Suprapubic skin (tissue), 4 donors: Measurements from ENCODE around the gene PGM3. TPM values are rescaled to one million over a fixed set of nuclear protein-coding genes. Genes with fewer than 3 reads are reported as not detected.

ENCODE experiments used
- DNase-seq, 2 donors: peaks; one replicate each; pipeline ENCODE4 v3.0.0-alpha.2; 2019; ENCODE audit warnings: low spot score in 2 of 2
- H3K27ac ChIP-seq: fragments of 200-600 bp; sonication (generic); one replicate; pipeline ENCODE4 v1.5.1; 2019
- H3K27me3 ChIP-seq: fragments of 200-600 bp; sonication (generic); one replicate; pipeline ENCODE4 v1.5.1; 2019
- H3K36me3 ChIP-seq: fragments of 200-600 bp; sonication (generic); one replicate; pipeline ENCODE4 v1.5.1; 2019
- H3K4me1 ChIP-seq: fragments of 200-600 bp; sonication (generic); one replicate; pipeline ENCODE4 v1.5.1; 2019
- H3K4me3 ChIP-seq: fragments of 200-600 bp; sonication (generic); one replicate; pipeline ENCODE4 v1.5.1; 2019; ENCODE audit warnings: mild to moderate bottlenecking
- H3K9me3 ChIP-seq: fragments of 200-600 bp; sonication (generic); one replicate; pipeline ENCODE4 v1.5.1; 2019
- EP300 ChIP-seq: sonication (generic); formaldehyde crosslinking; IDR thresholded peaks from one replicate; pipeline ENCODE4 v1.6.1; 2017; ENCODE audit warnings: antibody characterized with exemption
- POLR2A ChIP-seq, 2 donors: fragments of 450-650 bp; IDR thresholded peaks; one replicate each; pipeline ENCODE4 v1.6.1; 2017; ENCODE audit warnings: antibody characterized with exemption in 2 of 2, mild to moderate bottlenecking in 2 of 2, moderate library complexity in 2 of 2
- POLR2AphosphoS5 ChIP-seq, 3 donors: sonication (generic); formaldehyde crosslinking; IDR thresholded peaks; one replicate each; pipeline ENCODE4 v1.6.1; 2017; ENCODE audit warnings: antibody characterized with exemption in 3 of 3
- WGBS: methylation state at CpG from one replicate; pipeline ENCODE4 v1.1.5; 2018; 5-methylcytosine and 5-hydroxymethylcytosine counted together
- total RNA-seq, 4 donors: library from RNA; depleted of rRNA; stranded (reverse); fragments of >200 nt; gene quantifications; one replicate each; pipeline ENCODE4 v1.1.0, GENCODE V29; 2016
- TF ChIP-seq, protein P1 (sequence below), 2 donors: fragments of 200-600 bp in 1 of 2; fragments of 450-650 bp in 1 of 2; sonication (generic) in 1 of 2; IDR thresholded peaks; one replicate each; pipeline ENCODE4 v1.5.1; 2016 to 2019; ENCODE audit warnings: antibody characterized with exemption in 2 of 2, mild to moderate bottlenecking in 1 of 2, moderate library complexity in 1 of 2

The PGM3 gene
- total RNA-seq, 4 donors from 2014 or later = 9.6 to 18.6 (median 13.8) TPM

DNA sequence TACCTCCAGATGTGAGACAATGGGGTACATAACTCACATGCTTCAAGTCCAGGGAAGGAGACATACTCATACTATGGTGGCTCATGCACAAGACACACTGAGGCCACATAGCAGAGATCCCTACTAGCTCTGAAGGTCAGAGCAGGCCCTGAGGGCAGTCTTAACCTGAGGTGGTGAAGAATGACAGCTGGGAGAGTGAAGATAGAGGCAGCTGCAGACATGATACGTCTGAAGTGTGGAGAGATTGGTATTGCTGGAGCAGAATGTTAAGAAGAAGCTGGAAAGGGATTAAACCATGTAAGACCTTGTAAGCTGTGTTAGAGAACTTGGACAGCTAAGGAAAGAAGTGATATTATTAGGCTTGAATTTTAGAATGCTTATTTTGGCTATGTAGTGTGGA is 32.9 kb downstream of the PGM3 start:
- no peak for DNase-seq
- no peaks in the 10 kb centered on the region for H3K27me3 ChIP-seq
- H3K4me3 ChIP-seq = no peak overlapping the region
- peaks cover 72% of the 10 kb centered on the region for H3K36me3 ChIP-seq
- no peaks in the 10 kb centered on the region for H3K9me3 ChIP-seq
- TF ChIP-seq POLR2A (IDR thresholded peaks at IDR 0.05) (no peak), EP300 (no peak), POLR2AphosphoS5 (IDR thresholded peaks at IDR 0.05) (no peak)
- TF ChIP-seq, protein P1, sequence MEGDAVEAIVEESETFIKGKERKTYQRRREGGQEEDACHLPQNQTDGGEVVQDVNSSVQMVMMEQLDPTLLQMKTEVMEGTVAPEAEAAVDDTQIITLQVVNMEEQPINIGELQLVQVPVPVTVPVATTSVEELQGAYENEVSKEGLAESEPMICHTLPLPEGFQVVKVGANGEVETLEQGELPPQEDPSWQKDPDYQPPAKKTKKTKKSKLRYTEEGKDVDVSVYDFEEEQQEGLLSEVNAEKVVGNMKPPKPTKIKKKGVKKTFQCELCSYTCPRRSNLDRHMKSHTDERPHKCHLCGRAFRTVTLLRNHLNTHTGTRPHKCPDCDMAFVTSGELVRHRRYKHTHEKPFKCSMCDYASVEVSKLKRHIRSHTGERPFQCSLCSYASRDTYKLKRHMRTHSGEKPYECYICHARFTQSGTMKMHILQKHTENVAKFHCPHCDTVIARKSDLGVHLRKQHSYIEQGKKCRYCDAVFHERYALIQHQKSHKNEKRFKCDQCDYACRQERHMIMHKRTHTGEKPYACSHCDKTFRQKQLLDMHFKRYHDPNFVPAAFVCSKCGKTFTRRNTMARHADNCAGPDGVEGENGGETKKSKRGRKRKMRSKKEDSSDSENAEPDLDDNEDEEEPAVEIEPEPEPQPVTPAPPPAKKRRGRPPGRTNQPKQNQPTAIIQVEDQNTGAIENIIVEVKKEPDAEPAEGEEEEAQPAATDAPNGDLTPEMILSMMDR (IDR thresholded peaks at IDR 0.05) = no peak
- 88% methylated on average over 1 of the region's 1 CpG for WGBS
- H3K4me1 ChIP-seq = no peaks in the 10 kb centered on the region
- no peak overlapping the region for H3K27ac ChIP-seq

DNA sequence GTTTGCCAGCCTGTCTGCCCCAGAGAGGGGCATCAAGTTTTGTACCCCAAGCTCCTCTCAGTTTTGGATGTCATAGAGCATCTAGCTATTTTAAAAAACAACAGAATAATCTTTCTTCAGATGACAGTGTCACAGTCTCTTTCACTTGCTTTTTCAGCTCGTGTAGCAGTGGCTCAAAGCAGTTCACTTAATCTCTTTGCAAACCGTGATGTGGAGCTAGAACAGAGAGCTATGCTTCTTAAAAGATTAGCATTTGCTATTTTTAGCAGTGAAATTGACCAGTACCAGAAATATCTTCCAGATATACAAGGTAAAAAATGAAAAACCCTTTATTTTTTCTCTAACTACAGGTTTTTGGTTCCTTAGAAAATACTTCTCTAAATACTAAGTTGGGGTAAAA is 37.3 kb downstream of the PGM3 start:
- H3K4me3 ChIP-seq = no peak overlapping the region
- H3K4me1 ChIP-seq = no peaks in the 10 kb centered on the region
- no peaks in the 10 kb centered on the region for H3K9me3 ChIP-seq
- no peaks in the 10 kb centered on the region for H3K27me3 ChIP-seq
- TF ChIP-seq EP300 (no peak), POLR2A (IDR thresholded peaks at IDR 0.05) (no peak), POLR2AphosphoS5 (IDR thresholded peaks at IDR 0.05) (no peak)
- TF ChIP-seq, protein P1 (IDR thresholded peaks at IDR 0.05) = no peak
- DNase-seq = no peak
- no peak overlapping the region for H3K27ac ChIP-seq
- peaks cover 82% of the 10 kb centered on the region for H3K36me3 ChIP-seq
- 91% methylated on average over 2 of the region's 2 CpGs for WGBS

DNA sequence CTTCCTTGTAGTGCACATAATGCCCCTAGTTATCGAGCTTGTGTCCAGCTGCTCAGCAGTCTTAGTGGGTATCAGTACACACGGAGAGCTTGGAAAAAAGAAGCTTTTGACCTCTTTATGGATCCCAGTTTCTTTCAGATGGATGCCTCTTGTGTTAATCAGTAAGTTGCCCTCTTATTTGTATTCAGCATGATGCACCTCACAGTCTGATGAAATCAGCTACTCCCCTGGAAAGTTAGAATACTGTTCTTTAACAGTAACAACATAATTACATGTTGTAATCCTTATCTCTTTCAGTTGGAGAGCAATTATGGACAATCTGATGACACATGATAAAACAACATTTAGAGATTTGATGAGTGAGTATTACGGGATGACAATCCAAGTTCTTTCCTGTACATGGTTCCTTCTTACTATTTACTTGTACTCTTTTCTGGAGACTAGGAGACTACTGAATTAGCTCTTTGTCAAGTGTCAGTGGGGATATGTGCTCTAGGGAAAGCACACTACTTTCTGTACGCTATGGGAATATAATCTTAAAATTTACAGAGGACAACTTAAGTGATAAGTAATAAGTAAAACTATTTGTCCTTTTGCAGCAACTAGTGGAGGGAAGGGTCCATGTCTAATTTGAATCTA is 39.1 kb downstream of the PGM3 start:
- Histone ChIP-seq H3K27me3 (no peaks in the 10 kb centered on the region), H3K4me1 (no peaks in the 10 kb centered on the region), H3K27ac (no peak overlapping the region), H3K36me3 (peaks cover 74% of the 10 kb centered on the region), H3K4me3 (no peak overlapping the region), H3K9me3 (no peaks in the 10 kb centered on the region)
- no peak for DNase-seq
- TF ChIP-seq POLR2AphosphoS5 (IDR thresholded peaks at IDR 0.05) (no peak), EP300 (no peak), POLR2A (IDR thresholded peaks at IDR 0.05) (no peak)
- TF ChIP-seq, protein P1 (IDR thresholded peaks at IDR 0.05) = no peak
- 91% methylated on average over 4 of the region's 4 CpGs for WGBS

DNA sequence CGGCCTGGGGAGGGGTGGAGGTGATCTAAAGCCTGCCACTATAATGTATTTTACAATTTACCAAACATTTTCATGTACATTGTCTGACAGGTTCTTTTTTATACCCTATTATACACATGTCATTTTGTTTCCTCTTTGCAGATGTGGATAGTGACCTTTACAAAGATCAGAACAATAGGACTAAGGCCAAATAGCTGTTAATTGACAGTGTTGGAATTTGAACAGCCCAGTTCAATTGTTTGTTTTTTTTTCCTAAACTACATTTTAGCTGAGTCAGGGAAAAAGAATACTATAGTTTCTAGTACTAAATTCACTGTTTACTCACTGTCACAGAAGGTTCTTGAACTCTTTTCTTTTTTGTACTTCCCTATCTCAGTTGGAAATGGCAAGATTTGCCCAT is 40.2 kb downstream of the PGM3 start:
- no peak overlapping the region for H3K27ac ChIP-seq
- H3K36me3 ChIP-seq = peaks cover 71% of the 10 kb centered on the region
- no peak for DNase-seq
- H3K27me3 ChIP-seq = no peaks in the 10 kb centered on the region
- no peak overlapping the region for H3K4me3 ChIP-seq
- no peaks in the 10 kb centered on the region for H3K4me1 ChIP-seq
- TF ChIP-seq POLR2AphosphoS5 (IDR thresholded peaks at IDR 0.05) (no peak), EP300 (no peak), POLR2A (IDR thresholded peaks at IDR 0.05) (no peak)
- TF ChIP-seq, protein P1 (IDR thresholded peaks at IDR 0.05) = no peak
- H3K9me3 ChIP-seq = no peaks in the 10 kb centered on the region
- 84% methylated on average over 1 of the region's 1 CpG for WGBS

DNA sequence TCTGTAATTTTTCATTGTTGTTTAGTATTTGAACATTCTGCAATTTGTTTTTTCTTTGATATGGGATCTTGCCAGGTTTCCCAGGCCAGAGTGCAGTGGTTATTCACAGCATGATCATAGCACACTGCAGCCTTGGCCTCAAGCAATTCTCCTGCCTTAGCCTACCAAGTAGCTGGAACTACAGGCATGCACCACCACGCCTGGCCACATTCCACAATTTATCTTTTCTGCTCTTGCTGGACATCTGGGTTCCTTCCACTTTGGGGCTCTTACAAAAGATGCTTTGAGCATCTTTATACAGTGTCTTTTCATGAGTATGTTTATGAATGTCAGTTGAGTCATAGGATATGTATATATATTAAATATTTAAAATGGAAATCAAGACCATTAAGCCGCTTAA is 42.0 kb downstream of the PGM3 start:
- H3K27ac ChIP-seq = no peak overlapping the region
- WGBS = 94% methylated on average over 2 of the region's 2 CpGs
- H3K27me3 ChIP-seq = no peaks in the 10 kb centered on the region
- no peaks in the 10 kb centered on the region for H3K4me1 ChIP-seq
- TF ChIP-seq POLR2AphosphoS5 (IDR thresholded peaks at IDR 0.05) (no peak), EP300 (no peak), POLR2A (IDR thresholded peaks at IDR 0.05) (no peak)
- TF ChIP-seq, protein P1 (IDR thresholded peaks at IDR 0.05) = no peak
- no peaks in the 10 kb centered on the region for H3K9me3 ChIP-seq
- no peak overlapping the region for H3K4me3 ChIP-seq
- no peak for DNase-seq
- H3K36me3 ChIP-seq = peaks cover 61% of the 10 kb centered on the region
